NCI-H187 treated with DMSO at 0.1 percent for 48 hours (cell line): ENCODE results near the gene GNA12.
"Not testable (repeated sequence)": the region's sequence is repeated elsewhere in the genome, so short reads cannot be mapped to it uniquely, and the experiment has no call there.

Experiments
- DNase-seq: peaks from one replicate; lab custom pipeline; 2025; lab: John Stamatoyannopoulos, UW

The GNA12 gene

DNA sequence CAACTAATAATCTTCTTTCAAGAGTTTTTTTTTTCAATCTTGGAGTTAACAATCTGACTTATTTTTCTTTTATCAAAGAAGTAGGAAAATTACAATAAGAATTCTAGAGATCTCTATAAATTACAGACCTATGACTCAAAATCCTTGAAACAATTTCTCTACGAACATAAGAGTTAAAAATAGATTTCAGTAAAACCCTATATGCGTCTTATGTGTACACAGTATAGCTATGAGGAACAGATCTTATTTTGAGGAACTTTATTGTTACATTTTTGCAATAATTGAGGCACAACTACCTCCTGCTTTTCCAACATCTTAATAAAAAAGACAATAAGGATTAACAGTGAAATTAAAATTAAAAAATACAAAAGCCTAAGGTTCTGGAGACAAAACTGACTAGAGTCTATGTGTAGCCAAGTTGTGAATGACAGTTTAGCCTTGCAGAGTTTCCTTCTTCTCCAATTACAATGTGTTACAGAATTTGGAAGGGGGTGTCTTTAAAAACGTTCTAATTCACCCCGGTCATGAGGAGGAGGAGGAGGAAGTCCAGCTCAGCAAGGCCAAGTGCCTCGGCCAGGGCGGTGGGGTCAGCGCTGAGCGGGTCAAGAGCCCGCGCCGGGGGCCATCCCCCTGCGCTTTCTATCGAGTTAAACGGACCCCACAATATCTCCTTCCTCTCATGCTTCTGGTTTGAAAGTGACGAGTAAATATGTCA, 115.6 kb downstream of the GNA12 start:
- DNase-seq = no peak

DNA sequence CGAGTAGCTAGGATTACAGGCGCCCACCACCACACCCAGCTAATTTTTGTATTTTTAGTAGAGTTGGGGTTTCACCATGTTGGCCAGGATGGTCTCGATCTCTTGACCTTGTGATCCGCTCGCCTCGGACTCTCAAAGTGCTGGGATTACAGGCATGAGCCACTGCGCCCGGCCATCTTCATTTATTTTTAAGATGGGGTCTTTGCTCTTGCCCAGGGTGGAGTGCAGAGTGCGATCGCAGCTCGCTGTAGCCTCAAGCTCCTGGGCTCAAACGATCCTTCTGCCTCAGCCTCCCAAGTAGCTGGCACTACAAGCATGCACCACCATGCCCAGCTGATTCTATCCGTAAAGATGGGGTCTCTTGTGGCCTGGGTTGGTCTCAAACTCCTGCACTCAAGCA, 116.9 kb downstream of the GNA12 start:
- not testable (repeated sequence) for DNase-seq

DNA sequence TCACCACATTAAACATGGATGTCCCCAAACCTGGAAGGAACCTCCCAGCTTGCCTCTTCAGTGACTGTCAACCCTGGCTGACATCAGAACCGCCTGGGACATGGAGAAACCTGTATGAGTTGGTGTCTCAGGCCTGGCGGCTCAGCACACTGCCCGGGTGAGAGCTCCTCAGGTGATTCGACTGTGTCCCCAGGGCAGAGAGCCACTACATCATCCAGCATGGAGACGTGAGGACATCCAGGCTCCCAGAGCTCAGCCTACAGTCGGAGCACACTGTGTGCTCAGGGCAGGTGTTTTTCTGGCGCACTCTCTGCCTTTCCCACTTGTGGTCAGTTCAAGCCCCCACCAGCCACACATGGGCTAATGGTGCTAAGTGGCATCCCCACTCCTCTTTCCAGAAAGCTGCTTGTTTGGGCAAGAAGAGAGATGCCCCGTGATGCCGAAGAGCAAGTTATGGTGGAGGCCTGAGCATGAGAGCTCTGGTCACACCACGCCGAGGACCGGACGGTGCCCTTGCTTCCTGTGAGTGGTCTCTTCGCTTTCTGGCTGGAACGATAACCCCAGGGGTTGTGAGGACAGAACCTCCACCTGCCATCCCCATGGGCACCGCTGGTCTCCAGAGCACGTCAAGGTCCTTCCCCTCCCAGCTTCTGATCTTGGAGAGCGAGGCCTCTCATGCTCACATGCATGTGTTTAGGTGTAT, 117.6 kb downstream of the GNA12 start:
- no peak for DNase-seq

DNA sequence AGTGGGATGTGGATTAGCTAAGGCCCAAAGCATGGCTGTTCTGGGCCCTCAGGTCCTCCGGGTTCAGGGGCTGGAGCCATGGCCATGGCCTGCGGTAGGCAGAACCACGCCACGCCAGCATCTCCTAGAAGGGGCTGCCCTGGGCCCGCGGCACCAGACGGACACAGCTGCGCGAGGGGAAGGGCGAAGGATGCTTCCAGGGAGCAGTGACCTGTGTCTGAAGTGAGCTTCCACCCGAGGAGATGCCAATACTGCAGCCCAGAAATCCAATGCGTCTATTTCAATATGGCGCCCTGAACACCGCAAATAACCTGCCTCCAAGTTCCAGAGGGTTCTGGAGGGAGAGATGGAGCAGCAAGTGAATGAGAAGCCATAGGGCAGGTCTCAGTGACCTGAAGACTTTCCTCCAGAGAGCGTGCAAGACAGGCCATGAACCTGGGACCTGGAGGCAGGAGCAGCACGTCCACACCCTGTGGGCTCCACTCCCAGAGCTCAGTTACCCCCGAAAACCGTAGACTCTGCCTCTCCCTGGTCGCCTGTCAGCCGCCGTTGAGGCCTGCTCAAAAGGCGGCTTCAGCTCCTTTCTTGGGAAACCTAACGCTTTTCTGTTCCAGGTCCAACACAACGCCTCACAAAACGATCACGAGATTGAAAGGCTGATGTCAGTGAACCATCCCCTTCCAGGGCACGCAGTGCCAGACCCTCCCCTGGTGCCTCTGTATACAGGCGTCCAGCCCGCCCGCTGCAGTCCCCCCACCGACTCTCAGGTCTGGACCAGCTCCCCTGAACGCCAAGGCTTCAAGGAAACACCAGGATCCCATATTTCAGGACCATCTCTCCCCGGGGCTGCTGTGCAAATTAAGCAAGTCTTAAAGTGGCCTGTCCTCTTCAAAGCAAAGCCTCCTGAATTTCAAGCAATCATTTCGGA, 118.7 kb downstream of the GNA12 start:
- DNase-seq = no peak

DNA sequence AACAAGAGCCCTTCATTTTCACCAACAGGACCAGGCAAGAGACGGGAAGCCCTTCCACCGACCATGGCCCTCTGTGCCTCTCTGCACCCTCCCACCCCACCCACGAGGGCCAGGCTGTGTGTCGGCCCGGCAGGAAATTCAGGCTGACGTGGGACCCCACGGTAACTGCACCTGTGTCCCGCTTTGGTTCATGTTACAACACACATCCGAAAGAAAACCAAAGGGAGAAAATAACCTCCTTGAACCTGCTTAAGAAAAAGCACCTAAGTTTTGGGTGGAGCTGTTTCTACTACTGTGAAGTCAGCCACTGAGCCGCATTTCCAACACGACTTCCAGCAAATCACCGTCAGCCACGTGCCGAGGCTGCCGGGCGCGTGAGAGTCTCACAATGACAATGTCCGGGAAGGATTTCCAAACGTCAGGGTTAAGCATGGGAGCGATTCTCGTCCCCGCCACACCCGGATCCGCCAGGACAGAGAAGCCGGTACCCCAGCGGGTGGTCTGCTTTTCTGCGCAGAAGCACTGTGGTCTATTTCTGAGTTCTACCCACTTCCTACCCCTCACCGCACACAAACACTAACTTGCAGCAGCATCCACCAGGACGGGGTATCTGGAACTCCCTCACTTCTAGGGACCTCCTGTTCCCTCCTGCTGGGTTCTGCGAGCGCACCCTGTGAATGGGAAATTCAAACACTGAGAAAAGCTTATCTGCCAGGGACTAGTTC, 119.5 kb downstream of the GNA12 start:
- no peak for DNase-seq

DNA sequence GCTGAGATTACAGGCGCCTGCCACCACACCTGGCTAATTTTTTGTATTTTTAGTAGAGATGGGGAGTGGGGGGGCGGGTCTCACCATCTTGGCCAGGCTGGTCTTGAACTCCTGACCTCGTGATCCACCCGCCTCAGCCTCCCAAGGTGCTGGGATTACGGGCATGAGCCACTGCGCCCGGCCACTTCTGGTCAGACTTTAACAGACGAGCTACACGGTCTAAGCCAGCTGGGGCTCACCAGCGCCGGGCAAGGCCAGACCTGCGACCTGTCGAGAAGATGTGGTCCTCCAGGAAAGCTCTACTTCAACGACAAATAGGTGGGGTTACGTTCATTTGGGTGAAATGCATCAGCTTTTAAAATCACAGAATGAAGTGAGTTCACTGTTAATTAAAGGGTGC, 120.1 kb downstream of the GNA12 start:
- DNase-seq = not testable (repeated sequence)

DNA sequence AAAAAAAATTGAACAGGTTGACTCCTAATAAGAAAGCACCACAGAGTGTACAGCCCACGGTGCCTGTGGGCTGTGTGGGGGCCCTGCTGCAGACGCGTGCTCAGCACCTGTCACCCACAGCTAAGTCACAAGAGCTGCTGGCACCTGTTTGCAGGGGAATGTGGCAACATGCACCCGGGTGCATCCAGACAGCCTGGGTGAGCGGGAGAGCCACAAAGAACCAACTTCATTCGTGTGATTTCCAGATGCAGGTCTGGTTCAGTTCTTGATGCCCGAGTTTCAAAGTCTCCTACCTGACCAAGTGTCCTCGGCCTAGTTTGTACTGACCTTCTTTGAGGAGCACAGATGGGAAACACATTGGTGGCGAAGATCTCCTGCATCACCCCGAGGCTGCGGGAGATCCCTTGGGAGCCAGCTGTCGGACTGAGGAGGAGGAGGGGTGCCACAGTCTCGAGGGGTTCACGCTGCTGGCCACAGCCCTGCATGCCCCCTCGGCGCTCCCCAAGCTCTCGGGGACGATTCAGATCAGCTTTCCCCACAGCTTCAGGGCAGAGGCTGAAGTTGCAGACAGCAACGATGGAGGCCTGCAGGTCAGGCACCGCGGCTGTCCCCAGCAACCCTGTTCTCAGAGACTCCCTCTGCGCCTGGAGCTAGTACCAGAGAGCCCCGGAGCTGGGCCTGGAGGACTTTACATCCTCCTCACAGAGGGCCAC, 120.8 kb downstream of the GNA12 start:
- DNase-seq = no peak

DNA sequence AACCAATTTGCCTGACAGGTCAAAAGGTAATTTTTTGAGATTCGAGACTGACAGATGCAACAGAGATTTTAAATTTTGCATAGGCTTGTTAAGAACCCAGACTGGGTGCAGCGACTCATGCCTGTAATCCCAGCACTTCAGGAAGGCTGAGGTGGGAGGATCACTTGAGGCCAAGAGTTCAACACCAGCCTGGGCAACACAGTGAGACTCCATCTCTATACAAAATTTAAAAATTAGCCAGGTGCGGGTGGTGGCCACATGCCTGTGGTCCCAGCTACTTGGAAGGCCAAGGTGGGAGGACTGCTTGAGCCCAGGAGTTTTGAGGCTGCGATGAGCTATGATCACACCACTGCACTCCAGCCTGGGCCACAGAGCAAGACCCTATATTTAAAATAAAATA, 121.5 kb downstream of the GNA12 start:
- no peak for DNase-seq

DNA sequence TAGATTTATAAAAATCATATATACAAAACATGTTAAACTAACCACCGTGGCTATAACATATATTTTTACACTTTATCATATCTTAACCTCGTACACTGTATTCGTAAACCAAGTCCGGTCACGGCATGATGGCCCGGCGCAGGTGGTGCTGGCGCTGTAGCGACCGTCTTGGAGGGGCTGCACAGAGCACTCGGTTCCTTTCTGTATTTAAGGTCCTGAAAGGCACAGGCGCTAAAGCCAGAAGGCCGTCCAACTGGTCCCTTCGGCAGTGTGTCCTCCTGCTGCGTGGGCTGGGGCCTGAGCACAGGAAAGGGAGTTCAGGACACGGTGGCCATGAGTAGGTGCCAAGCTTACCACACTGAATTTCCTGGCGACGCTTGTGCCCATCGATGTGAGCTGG, 122.3 kb downstream of the GNA12 start:
- no peak for DNase-seq

DNA sequence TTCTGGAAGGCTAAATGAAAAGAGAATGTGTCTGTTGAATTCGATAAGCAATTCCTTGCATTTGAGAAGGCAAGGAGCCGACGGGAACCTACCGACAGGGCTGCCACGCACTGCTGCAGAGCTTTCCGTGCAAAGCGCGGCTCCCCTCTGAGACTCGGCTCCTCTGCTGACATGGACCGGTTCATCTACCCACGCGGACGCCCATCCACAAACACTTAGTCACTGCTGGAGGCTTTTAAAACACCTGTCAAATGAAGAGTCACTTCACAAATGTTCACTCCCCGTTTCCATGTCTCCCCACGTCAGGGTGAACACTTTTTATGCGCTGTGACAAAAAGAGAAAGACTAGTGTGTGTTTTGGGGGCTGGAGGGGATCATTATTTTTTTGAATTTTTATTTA, 124.1 kb downstream of the GNA12 start:
- DNase-seq = peak; percentile 77

DNA sequence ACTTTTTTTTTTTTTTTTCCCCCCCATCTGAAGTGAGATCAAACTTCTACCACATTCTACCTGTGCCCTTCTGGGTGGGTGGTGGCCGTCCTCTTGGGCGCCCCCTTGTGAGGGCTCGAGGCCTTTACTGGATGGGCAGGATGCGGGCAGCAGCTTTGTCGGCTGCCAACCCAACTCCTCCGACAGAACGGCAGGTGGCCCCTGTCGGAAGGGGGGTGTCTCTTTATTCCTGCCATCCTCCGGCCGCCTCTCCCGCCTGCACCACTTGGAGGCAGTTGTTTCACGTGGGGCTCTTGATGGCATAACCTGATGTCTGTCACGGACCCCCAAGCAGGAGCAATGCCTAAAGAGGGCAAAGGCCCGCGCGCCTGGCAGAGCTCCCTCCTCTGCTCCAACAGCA, 125.1 kb downstream of the GNA12 start:
- no peak for DNase-seq

DNA sequence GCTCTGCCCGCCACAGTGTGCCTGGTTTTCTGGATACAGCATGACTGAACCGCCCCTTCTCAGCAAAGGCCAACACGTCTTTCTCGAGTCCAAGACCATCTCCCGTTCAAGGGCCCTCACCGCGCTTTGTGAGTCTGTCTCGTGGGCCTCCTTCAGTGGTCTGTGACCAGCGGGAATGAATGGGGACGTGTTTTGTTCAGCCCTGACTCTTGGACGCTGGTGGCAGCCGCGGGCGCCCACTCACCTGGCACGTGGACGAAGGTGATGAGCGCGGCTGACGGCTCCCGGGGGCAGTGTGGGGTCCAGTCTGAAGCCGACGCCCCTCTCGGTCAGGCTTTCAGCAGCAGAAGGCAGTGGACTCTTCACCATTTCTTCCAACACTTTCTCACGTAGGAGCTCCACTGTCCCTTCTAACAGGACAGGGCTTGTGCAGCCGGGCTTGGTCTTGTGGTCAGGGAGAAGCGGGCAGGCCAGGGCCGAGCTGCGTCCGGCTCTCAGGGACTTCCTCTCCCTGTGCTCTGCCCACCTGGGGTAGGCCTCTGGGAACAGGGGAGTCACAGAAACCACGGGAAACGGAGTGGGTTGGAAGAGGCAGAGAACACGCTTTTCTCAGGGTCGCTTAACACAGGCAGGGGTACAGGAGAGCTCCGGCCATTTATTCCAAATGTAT, 125.7 kb downstream of the GNA12 start:
- DNase-seq = no peak

DNA sequence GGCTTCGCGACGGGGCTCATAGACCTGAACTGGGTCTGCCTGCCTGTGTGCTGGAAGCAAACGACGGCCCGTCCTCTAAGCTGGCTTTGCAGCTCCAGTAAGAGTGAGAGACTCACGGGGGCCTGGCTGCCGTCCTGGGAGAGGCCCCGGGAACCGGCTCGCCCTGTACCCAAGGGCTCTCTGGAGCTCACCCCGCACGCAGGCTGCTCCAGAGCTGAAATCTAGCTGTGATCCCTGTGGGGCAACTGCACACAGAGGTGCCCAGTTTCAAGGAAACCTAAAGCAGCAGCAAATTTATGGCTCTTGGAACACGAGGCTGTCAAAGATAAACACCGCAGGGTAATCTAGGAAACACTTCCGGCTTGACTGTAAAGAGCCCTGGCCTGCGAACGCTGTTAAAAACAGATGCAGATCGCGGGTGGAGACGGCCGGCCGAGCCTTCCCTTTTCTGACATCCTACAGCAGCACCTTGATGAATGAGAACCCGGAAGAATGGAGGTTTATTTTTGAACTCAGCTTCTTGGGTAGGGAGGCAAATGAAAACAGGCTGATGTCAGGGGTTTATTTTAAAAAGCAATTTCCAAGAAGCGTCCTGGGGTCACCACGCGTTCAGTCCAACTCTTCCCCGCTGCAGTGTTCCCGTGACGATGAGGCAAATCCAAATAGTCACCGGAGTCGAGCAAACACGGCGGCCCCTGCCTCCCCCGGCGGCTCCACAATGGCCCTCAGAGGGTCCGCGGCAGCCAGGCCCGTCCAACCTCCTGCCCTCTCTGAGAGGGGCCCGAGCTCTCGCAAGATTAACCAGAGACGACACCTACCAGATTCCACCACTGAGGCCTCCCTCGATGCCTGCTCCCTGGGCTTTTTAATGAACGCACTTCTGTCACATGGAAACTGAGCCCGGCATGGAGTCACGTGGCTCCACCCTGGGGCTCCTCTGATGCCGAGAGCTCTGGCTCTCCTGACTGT, 126.5 kb downstream of the GNA12 start:
- peak; percentile 40 for DNase-seq

DNA sequence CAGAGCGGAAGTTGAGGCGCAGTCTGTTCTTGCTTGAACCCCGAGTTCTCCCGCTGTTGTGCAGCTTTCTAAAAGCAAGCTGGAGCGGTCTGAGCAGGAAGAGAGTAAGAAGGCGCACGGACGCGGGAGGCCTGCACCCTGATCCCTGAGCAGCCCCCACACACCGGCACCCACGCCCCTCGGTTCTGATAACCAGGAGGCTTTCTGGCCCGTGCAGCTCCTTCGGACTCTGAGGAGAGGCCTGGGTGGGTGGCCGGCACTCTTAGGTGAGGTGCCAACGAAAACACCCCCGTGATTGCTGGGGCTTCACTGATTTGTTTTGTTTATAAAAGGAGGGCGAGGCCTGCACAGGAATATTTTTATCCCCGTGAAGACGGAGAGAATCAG, 127.2 kb downstream of the GNA12 start:
- no peak for DNase-seq

DNA sequence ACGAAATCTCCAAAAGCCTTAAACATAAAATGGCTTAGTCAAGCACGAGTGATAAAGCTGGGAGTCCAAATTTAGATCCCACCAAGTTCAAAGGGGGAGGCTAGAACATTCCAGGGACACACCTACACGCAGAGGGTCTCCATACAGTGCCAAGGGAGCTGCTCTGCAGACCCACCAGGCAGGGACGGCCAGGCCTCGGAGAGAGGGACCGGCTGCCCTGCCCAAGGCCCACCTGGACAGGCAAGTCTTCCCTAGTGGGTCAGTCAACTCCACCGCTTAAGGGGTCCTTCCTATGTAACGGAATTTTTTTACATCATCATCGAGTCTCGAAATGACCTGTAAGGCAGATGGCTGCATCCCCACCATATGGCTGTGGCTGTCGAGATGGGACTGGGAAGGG, 127.6 kb downstream of the GNA12 start:
- no peak for DNase-seq

DNA sequence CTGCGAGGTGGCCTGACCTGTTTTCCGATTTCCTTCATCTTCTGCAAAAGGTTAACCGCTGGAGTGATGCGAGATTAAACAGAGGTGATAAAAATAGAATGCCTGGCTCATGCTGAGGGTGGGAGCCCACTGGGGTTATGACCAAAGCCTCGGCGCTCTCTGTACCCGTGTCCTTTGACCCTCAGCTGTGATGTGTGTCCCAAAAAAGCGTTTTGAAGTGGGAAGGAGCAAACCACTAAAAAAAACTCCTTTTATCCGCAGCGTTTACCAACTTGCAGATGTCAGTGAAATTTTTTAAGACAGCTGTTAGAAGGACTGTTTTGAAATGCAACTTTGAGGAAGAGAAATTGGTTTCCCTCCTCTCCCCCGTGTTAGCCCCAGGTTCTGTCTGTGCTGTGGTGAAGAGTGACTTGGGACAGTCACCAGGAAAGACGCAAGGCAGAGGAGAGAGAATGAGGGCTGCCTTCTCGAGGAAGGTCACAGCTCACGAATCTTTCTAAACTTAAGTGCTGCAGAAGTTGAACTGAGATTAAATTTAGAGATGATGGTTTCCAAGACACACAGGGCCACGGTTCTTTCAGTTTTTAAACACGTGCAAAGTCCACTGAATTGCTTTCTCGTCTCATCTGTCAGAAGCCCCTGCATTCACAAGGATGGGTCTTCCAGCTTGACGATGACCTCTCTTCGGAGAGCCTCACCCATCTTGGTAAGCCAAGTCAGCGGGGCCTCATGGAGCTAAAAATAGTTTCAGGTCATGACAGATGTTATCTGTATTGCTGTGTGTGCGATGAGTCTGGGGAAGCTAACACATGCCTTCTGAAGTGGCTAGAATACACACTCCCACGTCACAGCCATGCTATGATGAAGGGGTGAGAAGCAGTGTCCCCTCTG, 128.5 kb downstream of the GNA12 start:
- DNase-seq = no peak

DNA sequence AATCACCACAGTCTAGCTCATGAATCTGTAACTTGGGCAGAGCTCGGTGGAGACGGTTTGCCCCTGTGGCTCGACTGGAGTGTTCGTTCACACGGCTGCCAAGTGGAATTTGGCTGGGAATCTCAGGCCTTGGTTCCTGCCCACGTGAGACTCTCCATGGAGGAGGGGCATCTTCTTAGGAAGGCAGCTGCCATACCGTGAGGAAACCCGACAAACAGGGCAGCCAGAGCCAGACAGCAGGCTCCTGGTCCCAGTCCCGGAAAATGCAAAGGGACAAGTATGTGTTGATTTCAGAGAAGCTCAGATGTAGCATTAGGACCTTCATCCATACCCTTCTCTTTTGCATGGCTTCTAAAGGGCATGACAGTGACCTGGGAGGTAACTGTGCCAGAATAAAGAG, 129.5 kb downstream of the GNA12 start:
- no peak for DNase-seq

DNA sequence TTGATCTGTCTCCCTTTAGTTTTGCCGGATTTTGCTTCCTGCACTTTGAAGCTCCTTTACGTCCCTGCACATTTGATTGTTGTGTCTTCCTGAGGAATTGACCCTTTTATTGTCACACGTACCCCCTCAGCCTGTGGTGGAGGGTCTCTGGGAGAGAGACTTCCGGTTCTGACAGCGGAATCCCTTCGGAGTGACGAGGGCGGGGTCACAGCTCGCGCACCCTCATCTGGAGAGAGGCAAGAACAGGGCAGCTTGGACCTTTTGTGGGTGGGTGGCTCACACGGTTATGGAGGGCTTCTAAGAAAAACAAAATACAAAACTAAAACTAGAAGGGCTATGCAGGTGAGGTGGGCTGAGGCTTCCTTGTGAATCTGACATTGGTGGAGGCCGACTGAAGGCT, 130.1 kb downstream of the GNA12 start:
- DNase-seq = no peak

DNA sequence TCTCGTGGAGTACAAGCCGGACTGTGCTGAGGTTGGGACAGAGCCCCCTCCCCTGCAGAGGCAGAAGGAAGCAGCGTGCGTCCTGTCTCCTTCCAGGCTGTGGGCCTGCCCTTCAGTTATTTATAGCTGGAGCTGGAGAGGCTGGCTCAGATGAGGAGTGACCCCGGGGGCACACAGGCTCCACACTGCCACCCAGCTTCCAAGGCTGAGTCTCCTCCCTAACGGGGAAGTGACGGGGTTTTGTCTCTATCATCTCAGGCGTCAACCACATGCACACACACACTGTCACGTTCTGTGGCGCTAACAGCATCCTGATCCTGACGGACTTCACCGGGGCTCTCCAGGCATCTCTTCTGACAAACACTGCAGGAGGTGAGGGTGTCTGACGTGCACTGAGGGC, 130.7 kb downstream of the GNA12 start:
- DNase-seq = no peak
